PC-3 (cell line): Measurements from ENCODE around the gene NBPF1.
"Not testable (repeated sequence)": the region's sequence is repeated elsewhere in the genome, so short reads cannot be mapped to it uniquely, and the experiment has no call there.

Experiments used
- CTCF ChIP-seq: fragments of 300-600 bp; sonication (generic); conservative IDR thresholded peaks from 2 replicates; pipeline ENCODE4 v1.5.1; 2017; ENCODE audit warnings: antibody characterized with exemption, low read depth, mild to moderate bottlenecking, low read length
- EZH2 ChIP-seq: fragments of 300-600 bp; sonication (generic); IDR thresholded peaks from one replicate; pipeline ENCODE4 v1.6.1; 2017; ENCODE audit warnings: antibody characterized with exemption, mild to moderate bottlenecking, low read length; ENCODE audit not compliant: unreplicated experiment
- EZH2phosphoT487 ChIP-seq: fragments of 300-600 bp; sonication (generic); IDR thresholded peaks from 2 replicates; pipeline ENCODE4 v1.6.1; 2018; ENCODE audit warnings: mild to moderate bottlenecking, antibody characterized with exemption, low read length, borderline replicate concordance

GRCh38 chr1:16519255-16519951 is 94.0 kb downstream of the NBPF1 start:
- not testable (repeated sequence) for TF ChIP-seq CTCF, EZH2, EZH2phosphoT487
